ENCODE data around the gene FTO.

Gene FTO

GRCh38 chr16:53908731-53909130 lies 204.8 kb downstream of the FTO start:
- H3K4me3 ChIP-seq (ENCODE audit: low read depth, low read length): no peak overlapping the region
- no peak for DNase-seq (ENCODE audit: low read depth)
- TF ChIP-seq CTCF (IDR thresholded peaks at IDR 0.05; ENCODE audit: low read depth, low read length, missing control alignments): no peak

DNA sequence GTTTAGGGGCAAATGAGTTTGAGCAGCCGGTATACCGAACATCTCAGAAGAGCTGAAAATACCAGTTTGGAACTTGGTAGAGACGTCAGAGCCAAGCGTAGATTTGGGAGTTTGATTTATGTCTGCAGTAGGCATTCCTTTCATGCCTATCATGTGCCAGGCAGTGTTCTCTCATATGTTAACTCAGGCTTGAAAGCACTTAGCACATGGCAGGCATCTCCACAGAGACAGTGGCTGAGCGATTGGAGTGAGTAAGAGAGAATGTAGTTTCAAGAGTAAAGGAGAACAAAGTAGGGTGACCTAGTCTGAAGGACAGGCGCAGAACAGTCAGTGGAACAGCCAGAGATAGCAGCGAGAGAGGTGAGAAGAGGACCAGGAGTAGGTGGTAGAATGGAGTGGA lies 207.0 kb downstream of the FTO start:
- TF ChIP-seq CTCF (IDR thresholded peaks at IDR 0.05; ENCODE audit: low read depth, low read length, missing control alignments): no peak
- DNase-seq (ENCODE audit: low read depth): no peak
- no peak overlapping the region for H3K4me3 ChIP-seq (ENCODE audit: low read depth, low read length)

GRCh38 chr16:53911513-53911912 lies 207.6 kb downstream of the FTO start:
- no peak for TF ChIP-seq CTCF (IDR thresholded peaks at IDR 0.05; ENCODE audit: low read depth, low read length, missing control alignments)
- no peak for DNase-seq (ENCODE audit: low read depth)
- no peak overlapping the region for H3K4me3 ChIP-seq (ENCODE audit: low read depth, low read length)

DNA sequence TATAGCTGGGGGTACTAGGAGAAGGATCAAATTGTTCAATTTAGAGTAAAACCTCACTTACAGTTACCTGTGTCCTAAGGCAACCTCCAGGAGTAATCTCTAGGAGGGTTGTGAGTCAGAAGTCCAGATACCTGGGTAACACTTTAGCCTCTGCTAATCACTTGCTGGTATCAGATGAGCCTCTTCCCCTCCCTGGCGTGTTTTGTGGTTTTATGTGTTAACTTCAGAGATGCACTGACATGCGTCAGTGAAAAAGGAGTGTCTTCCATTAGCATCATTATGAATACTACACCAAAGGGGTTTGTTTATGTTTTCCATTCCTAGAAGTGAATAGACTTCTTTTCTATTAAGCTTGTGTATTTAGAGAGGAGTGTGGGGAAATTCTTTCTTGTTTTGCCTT lies 208.2 kb downstream of the FTO start:
- no peak for TF ChIP-seq CTCF (IDR thresholded peaks at IDR 0.05; ENCODE audit: low read depth, low read length, missing control alignments)
- no peak for DNase-seq (ENCODE audit: low read depth)
- H3K4me3 ChIP-seq (ENCODE audit: low read depth, low read length): no peak overlapping the region

DNA sequence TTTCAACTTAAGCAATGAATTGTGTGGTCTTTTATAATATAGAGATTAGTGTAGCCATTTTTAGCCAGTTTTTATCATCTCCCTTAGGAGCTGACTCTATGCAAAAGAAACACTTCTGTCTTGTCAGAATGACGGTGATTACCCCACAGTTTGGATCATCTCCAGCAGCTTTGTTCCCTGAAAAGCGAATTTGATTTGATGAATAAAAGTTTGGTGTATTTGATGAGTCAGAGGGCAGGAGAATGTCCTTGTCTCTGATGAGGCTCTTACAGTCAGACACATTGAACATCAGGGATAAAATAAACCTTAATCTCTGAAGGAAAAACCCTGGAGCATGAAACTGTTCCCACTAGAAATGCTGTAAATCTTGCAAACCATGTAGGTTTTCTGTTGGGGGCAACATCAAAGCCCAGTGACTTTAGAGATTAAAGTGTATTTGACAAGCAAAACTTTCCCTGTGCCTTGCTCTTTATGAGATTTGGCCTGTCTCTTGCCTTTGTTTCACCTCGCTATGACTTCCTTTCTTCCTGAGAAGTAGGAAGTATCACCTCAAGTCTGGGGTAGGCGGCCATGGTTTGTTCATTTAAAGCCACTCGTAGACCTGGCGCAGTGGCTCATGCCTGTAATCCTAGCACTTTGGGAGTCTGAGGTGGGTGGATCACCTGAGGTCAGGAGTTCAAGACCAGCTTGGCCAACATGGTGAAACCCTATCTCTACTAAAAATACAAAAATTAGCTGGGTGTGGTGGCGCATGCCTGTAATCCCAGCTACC lies 209.3 kb downstream of the FTO start:
- TF ChIP-seq CTCF (IDR thresholded peaks at IDR 0.05; ENCODE audit: low read depth, low read length, missing control alignments): no peak

DNA sequence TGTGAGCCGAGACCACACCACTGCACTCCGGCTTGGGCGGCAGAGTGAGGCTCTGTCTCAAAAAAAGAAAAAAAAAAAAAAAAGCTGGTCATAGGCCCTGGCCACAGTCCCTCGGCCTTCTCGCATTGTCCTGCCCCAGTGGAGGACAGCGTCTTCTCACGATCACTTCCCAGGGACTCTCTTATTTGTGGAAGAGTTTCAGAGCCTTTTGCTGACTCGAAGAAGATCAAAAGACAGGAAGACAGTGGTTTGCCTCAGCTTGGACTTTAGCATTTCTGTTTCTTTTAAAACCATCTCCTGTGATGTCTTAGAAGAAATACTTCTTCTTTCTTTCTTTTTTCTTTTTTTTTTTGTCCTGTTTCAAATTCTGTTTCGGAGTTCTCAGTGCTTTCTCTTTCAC lies 210.0 kb downstream of the FTO start:
- no peak for TF ChIP-seq CTCF (IDR thresholded peaks at IDR 0.05; ENCODE audit: low read depth, low read length, missing control alignments)
- no peak for DNase-seq (ENCODE audit: low read depth)
- H3K4me3 ChIP-seq (ENCODE audit: low read depth, low read length): no peak overlapping the region

More for the DNA sequence above, 209.3 kb downstream of the FTO start:
- H3K4me3 ChIP-seq (ENCODE audit: low read depth, low read length): no peak overlapping the region
- no peak for DNase-seq (ENCODE audit: low read depth)

- TF ChIP-seq CTCF (IDR thresholded peaks at IDR 0.05; ENCODE audit: low read depth, low read length, missing control alignments): no peak
- DNase-seq (ENCODE audit: low read depth): no peak
- H3K4me3 ChIP-seq (ENCODE audit: low read depth, low read length): no peak overlapping the region
Measured at GRCh38 chr16:53914736-53915135, 210.8 kb downstream of the FTO start.
